Fibroblast of mammary gland (primary cell): ENCODE data around the gene CTNND1.
A peak's percentile ranks its signal among the peaks of the same experiment; 100 is the strongest.

Experiments used
- DNase-seq: peaks from one replicate; pipeline ENCODE4 v3.0.0-alpha.2; 2010; ENCODE audit warnings: low read depth
- H3K4me3 ChIP-seq: 2 replicates; pipeline ENCODE4 v1.5.1; 2011; ENCODE audit warnings: low read depth, mild to moderate bottlenecking, low read length, moderate library complexity; ENCODE audit not compliant: control insufficient read depth
- CTCF ChIP-seq: conservative IDR thresholded peaks from 2 replicates; pipeline ENCODE4 v1.5.1; 2011; ENCODE audit warnings: low read depth, low read length, inconsistent platforms; ENCODE audit not compliant: control insufficient read depth, insufficient read depth

Gene CTNND1

GRCh38 chr11:57791321-57792059 lies 29.9 kb downstream of the CTNND1 start:
- no peak overlapping the region for H3K4me3 ChIP-seq
- TF ChIP-seq CTCF: no peak
- DNase-seq: no peak

- no peak overlapping the region for H3K4me3 ChIP-seq
- peak; percentile 50 for DNase-seq
- TF ChIP-seq CTCF: no peak
Measured at GRCh38 chr11:57792060-57792541, 30.5 kb downstream of the CTNND1 start.

GRCh38 chr11:57792870-57793269 lies 31.3 kb downstream of the CTNND1 start:
- TF ChIP-seq CTCF: no peak
- no peak for DNase-seq
- no peak overlapping the region for H3K4me3 ChIP-seq

- no peak for TF ChIP-seq CTCF
- no peak overlapping the region for H3K4me3 ChIP-seq
- DNase-seq: no peak
Measured at GRCh38 chr11:57793351-57794115, 31.9 kb downstream of the CTNND1 start.

- peak; percentile 87 for DNase-seq
- no peak for TF ChIP-seq CTCF
- no peak overlapping the region for H3K4me3 ChIP-seq
Measured at GRCh38 chr11:57798905-57799559, 37.4 kb downstream of the CTNND1 start.

GRCh38 chr11:57800444-57801182 lies 39.0 kb downstream of the CTNND1 start:
- DNase-seq: peak; percentile 79
- peak; percentile 93 for TF ChIP-seq CTCF
- no peak overlapping the region for H3K4me3 ChIP-seq
